HepG2 (cell line): ENCODE results near the gene RPUSD4. TPM values are rescaled to one million over a fixed set of nuclear protein-coding genes. Genes with fewer than 3 reads are reported as not detected.

Experiments used
- CBX5 ChIP-seq: sonication (generic); formaldehyde crosslinking; IDR thresholded peaks from 2 replicates; pipeline ENCODE4 v1.4.0; 2020; ENCODE audit warnings: missing genetic modification reagents, borderline replicate concordance
- DNMT3B ChIP-seq: conservative IDR thresholded peaks from 2 replicates; pipeline ENCODE4 v1.6.1; 2016; ENCODE audit warnings: missing biosample characterization, control low read depth
- FOSL2 ChIP-seq: sonication (generic); formaldehyde crosslinking; IDR thresholded peaks from 2 replicates; pipeline ENCODE4 v1.4.0; 2020; ENCODE audit warnings: missing genetic modification reagents
- KAT7 ChIP-seq: IDR thresholded peaks from 2 replicates; pipeline ENCODE4 v1.6.1; 2018; ENCODE audit warnings: borderline replicate concordance, missing compliant biosample characterization
- MAFK ChIP-seq, 2 experiments: IDR thresholded peaks in 1 of 2; conservative IDR thresholded peaks in 1 of 2; 2 replicates each; pipeline ENCODE4 v1.6.1; 2011; ENCODE audit warnings: improper control_type of control experiment in 2 of 2, low read length in 2 of 2
- MED1 ChIP-seq: sonication (generic); formaldehyde crosslinking; IDR thresholded peaks from 2 replicates; pipeline ENCODE4 v1.4.0; 2020; ENCODE audit warnings: missing genetic modification reagents
- PHF5A ChIP-seq: IDR thresholded peaks from one replicate; pipeline ENCODE4 v1.6.1; 2018; ENCODE audit warnings: low read depth, missing genetic modification reagents; ENCODE audit not compliant: unreplicated experiment
- RORA ChIP-seq: sonication (generic); formaldehyde crosslinking; IDR thresholded peaks from 2 replicates; pipeline ENCODE4 v1.5.0; 2020; ENCODE audit warnings: mild to moderate bottlenecking, missing genetic modification reagents, moderate library complexity
- ZMAT3 ChIP-seq: sonication (generic); formaldehyde crosslinking; conservative IDR thresholded peaks from 2 replicates; pipeline ENCODE4 v1.7.0; 2021; ENCODE audit warnings: missing genetic modification reagents
- ZMYM3 ChIP-seq: sonication (generic); formaldehyde crosslinking; IDR thresholded peaks from 2 replicates; pipeline ENCODE4 v1.5.1; 2020; ENCODE audit warnings: mild to moderate bottlenecking, missing genetic modification reagents
- ZNF572 ChIP-seq: sonication (generic); formaldehyde crosslinking; IDR thresholded peaks from 2 replicates; pipeline ENCODE4 v1.5.1; 2020; ENCODE audit warnings: mild to moderate bottlenecking, missing genetic modification reagents
- ZNF629 ChIP-seq: sonication (generic); formaldehyde crosslinking; conservative IDR thresholded peaks from 2 replicates; pipeline ENCODE4 v1.5.0; 2020; ENCODE audit warnings: missing genetic modification reagents
- polyA plus RNA-seq, 8 experiments: library from polyadenylated mRNA; depleted of rRNA in 3 of 8; stranded (reverse) in 7 of 8; unstranded in 1 of 8; fragments of >200 nt; fragmentation: Illumina TruSeq in 4 of 8; extraction: Trizol in 4 of 8; gene quantifications; 2 replicates each; pipeline versions ENCODE4 v1.2.1 to v1.2.3, GENCODE V29; 2011 to 2016; ENCODE audit warnings: low read depth in 4 of 8, missing spikeins in 1 of 8, mixed read lengths in 1 of 8; ENCODE audit not compliant: insufficient read depth in 1 of 8
- total RNA-seq, 5 experiments: library from RNA; depleted of rRNA; stranded (reverse); fragments of >200 nt; fragmentation: Illumina TruSeq; extraction: Trizol; gene quantifications; 2 replicates each; pipeline ENCODE4 v1.2.3, GENCODE V29; 2016; ENCODE audit warnings: low read depth in 1 of 5
- TF ChIP-seq, protein P1 (sequence below): sonication (generic); formaldehyde crosslinking; IDR thresholded peaks from 2 replicates; pipeline ENCODE4 v1.8.1; 2023; ENCODE audit warnings: mild to moderate bottlenecking, missing genetic modification reagents
- TF ChIP-seq, protein P2 (sequence below): sonication (generic); formaldehyde crosslinking; IDR thresholded peaks from 2 replicates; pipeline ENCODE4 v1.4.0; 2020; ENCODE audit warnings: missing genetic modification reagents

RPUSD4 gene
- total and polyA plus RNA-seq, 2 of the 13 experiments (the other 11 are each of a cell fraction or from before 2014, with no cell fraction given), result 45.0 to 52.9 TPM

DNA sequence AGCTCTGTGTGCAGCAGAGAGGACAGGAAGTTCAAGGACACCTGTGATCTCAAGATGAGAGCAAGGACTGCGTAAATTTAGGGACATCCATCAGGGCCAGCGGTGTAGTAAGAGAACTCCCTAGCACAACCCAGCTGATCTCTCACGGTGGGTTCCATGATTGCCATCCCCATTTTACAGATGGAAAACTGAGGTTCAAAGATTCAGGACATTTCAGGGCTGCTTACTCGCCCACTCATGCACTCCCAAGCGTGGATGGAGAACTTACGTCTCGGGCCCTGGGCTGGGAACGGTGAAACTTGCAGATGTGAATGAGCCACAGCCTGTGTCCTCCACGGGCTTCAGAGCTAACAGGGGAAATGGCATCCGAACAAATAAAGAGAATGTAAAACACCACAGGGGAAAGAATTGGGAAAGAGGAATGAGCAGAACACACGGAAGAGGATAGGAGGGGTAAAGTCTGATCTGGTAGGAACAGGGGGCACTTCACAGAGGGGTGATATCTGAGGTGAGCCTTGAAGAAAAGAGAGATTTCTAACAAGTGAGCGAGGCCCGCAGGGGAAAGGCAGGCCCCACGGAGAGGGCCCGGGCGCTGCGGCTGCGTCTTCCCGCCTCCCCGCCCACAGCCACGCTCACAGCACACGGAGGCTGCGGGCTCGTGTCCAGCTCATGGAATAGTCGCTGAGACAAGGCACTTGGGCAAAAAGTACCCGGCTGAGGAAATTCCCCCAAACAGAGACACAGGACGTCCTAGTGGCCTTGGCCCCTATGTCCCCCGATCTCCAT is 55.9 kb downstream of the RPUSD4 start (continued):
- no peak for TF ChIP-seq MAFK (conservative IDR thresholded peaks at IDR 0.05 in 1 of 2, IDR thresholded peaks at IDR 0.05 in 1 of 2; ENCODE audit: low read length in 2 of 2)
- TF ChIP-seq MED1 (CRISPR knock-in tag), result no peak
- no peak for TF ChIP-seq PHF5A (CRISPR knock-in tag)
- no peak for TF ChIP-seq ZNF572 (CRISPR knock-in tag)
- TF ChIP-seq, protein P1, sequence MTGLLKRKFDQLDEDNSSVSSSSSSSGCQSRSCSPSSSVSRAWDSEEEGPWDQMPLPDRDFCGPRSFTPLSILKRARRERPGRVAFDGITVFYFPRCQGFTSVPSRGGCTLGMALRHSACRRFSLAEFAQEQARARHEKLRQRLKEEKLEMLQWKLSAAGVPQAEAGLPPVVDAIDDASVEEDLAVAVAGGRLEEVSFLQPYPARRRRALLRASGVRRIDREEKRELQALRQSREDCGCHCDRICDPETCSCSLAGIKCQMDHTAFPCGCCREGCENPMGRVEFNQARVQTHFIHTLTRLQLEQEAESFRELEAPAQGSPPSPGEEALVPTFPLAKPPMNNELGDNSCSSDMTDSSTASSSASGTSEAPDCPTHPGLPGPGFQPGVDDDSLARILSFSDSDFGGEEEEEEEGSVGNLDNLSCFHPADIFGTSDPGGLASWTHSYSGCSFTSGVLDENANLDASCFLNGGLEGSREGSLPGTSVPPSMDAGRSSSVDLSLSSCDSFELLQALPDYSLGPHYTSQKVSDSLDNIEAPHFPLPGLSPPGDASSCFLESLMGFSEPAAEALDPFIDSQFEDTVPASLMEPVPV (CRISPR knock-in tag), result no peak
- no peak for TF ChIP-seq FOSL2
- no peak for TF ChIP-seq DNMT3B (CRISPR knock-in tag)
- TF ChIP-seq, protein P2, sequence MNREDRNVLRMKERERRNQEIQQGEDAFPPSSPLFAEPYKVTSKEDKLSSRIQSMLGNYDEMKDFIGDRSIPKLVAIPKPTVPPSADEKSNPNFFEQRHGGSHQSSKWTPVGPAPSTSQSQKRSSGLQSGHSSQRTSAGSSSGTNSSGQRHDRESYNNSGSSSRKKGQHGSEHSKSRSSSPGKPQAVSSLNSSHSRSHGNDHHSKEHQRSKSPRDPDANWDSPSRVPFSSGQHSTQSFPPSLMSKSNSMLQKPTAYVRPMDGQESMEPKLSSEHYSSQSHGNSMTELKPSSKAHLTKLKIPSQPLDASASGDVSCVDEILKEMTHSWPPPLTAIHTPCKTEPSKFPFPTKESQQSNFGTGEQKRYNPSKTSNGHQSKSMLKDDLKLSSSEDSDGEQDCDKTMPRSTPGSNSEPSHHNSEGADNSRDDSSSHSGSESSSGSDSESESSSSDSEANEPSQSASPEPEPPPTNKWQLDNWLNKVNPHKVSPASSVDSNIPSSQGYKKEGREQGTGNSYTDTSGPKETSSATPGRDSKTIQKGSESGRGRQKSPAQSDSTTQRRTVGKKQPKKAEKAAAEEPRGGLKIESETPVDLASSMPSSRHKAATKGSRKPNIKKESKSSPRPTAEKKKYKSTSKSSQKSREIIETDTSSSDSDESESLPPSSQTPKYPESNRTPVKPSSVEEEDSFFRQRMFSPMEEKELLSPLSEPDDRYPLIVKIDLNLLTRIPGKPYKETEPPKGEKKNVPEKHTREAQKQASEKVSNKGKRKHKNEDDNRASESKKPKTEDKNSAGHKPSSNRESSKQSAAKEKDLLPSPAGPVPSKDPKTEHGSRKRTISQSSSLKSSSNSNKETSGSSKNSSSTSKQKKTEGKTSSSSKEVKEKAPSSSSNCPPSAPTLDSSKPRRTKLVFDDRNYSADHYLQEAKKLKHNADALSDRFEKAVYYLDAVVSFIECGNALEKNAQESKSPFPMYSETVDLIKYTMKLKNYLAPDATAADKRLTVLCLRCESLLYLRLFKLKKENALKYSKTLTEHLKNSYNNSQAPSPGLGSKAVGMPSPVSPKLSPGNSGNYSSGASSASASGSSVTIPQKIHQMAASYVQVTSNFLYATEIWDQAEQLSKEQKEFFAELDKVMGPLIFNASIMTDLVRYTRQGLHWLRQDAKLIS (CRISPR knock-in tag), result no peak
- peak; percentile 87 for TF ChIP-seq ZNF629
- no peak for TF ChIP-seq RORA
- TF ChIP-seq ZMYM3 (CRISPR knock-in tag), result peak; percentile 71
- TF ChIP-seq CBX5 (CRISPR knock-in tag), result no peak
- no peak for TF ChIP-seq ZMAT3
- no peak for TF ChIP-seq KAT7 (CRISPR knock-in tag)
